SU-DHL-6 (cell line): ENCODE measurements around the gene DPP6.

ENCODE experiments used
- H2AFZ ChIP-seq: fragments of 200-600 bp; sonication (generic); 2 replicates; pipeline ENCODE4 v1.6.1; 2014; ENCODE audit warnings: low read depth, mild to moderate bottlenecking, moderate library complexity, mixed read lengths, antibody characterized with exemption, low read length; ENCODE audit not compliant: severe bottlenecking
- H3F3A ChIP-seq: fragments of 200-600 bp; shearing (Covaris generic); 2 replicates; pipeline ENCODE4 v1.6.0; 2016; ENCODE audit warnings: antibody characterized with exemption, mild to moderate bottlenecking; ENCODE audit not compliant: insufficient read depth
- H3K27ac ChIP-seq: fragments of 200-600 bp; sonication (generic); 2 replicates; pipeline ENCODE4 v1.5.1; 2016; ENCODE audit warnings: low read depth, mild to moderate bottlenecking, low read length, moderate library complexity, mixed read lengths
- H3K27me3 ChIP-seq: fragments of 200-600 bp; sonication (generic), shearing (Covaris generic); 2 replicates; pipeline ENCODE4 v1.6.0; 2014; ENCODE audit warnings: mild to moderate bottlenecking, low read length
- H3K36me3 ChIP-seq: fragments of 200-600 bp; sonication (generic); 2 replicates; pipeline ENCODE4 v1.6.1; 2014; ENCODE audit warnings: mild to moderate bottlenecking, low read length, mixed read lengths
- H3K4me2 ChIP-seq: fragments of 300-600, 200-600 bp; shearing (Covaris generic), sonication (generic); 2 replicates; pipeline ENCODE4 v1.6.0; 2014; ENCODE audit warnings: low read length, low read depth, mild to moderate bottlenecking; ENCODE audit not compliant: poor library complexity, severe bottlenecking
- H3K4me3 ChIP-seq: fragments of 200-600 bp; sonication (generic); 2 replicates; pipeline ENCODE4 v1.5.1; 2014; ENCODE audit warnings: antibody characterized with exemption, low read length, mild to moderate bottlenecking, mixed read lengths; ENCODE audit not compliant: insufficient read depth, poor library complexity, severe bottlenecking
- H3K79me2 ChIP-seq: fragments of 200-600 bp; sonication (generic); 2 replicates; pipeline ENCODE4 v1.6.1; 2014; ENCODE audit warnings: mild to moderate bottlenecking, low read length, moderate library complexity; ENCODE audit not compliant: insufficient read depth
- H3K9ac ChIP-seq: fragments of 200-600 bp; sonication (generic); 2 replicates; pipeline ENCODE4 v1.7.0; 2014; ENCODE audit warnings: mild to moderate bottlenecking, low read length
- H3K9me2 ChIP-seq: fragments of 200-600 bp; sonication (generic); replicated peaks from 2 replicates; pipeline ENCODE4 v1.6.1; 2014; ENCODE audit warnings: low read length; ENCODE audit not compliant: insufficient read depth
- H3K9me3 ChIP-seq: fragments of 200-600 bp; sonication (generic); 2 replicates; pipeline ENCODE4 v1.6.1; 2014; ENCODE audit warnings: low read length, mixed read lengths; ENCODE audit not compliant: insufficient read depth
- H4K20me1 ChIP-seq: fragments of 200-600 bp; sonication (generic); 2 replicates; pipeline ENCODE4 v1.6.1; 2014; ENCODE audit warnings: low read depth, mild to moderate bottlenecking, antibody characterized with exemption, low read length, moderate library complexity, mixed read lengths
- EZH2phosphoT487 ChIP-seq: fragments of 200-600 bp; sonication (generic), shearing (Covaris generic); conservative IDR thresholded peaks from 2 replicates; pipeline ENCODE4 v1.6.1; 2018; ENCODE audit warnings: mild to moderate bottlenecking, antibody characterized with exemption, low read length, moderate library complexity, mixed read lengths
- TF ChIP-seq, protein P1 (sequence below): fragments of 200-600 bp; sonication (generic); IDR thresholded peaks from one replicate; pipeline ENCODE4 v1.5.1; 2017; ENCODE audit warnings: antibody characterized with exemption, mild to moderate bottlenecking, low read length, moderate library complexity; ENCODE audit not compliant: insufficient read depth, poor library complexity, severe bottlenecking

Gene DPP6

GRCh38 chr7:154744861-154745258, 692.7 kb downstream of the DPP6 start:
- Histone ChIP-seq H2AFZ (no peak overlapping the region), H4K20me1 (no peaks in the 10 kb centered on the region), H3F3A (no peaks in the 10 kb centered on the region), H3K4me3 (no peak overlapping the region), H3K9me3 (no peaks in the 10 kb centered on the region), H3K27me3 (no peaks in the 10 kb centered on the region), H3K9me2 (no peaks in the 10 kb centered on the region), H3K9ac (no peak overlapping the region), H3K27ac (no peak overlapping the region), H3K79me2 (no peaks in the 10 kb centered on the region), H3K36me3 (no peaks in the 10 kb centered on the region), H3K4me2 (no peak overlapping the region)
- TF ChIP-seq EZH2phosphoT487, result no peak
- TF ChIP-seq, protein P1, sequence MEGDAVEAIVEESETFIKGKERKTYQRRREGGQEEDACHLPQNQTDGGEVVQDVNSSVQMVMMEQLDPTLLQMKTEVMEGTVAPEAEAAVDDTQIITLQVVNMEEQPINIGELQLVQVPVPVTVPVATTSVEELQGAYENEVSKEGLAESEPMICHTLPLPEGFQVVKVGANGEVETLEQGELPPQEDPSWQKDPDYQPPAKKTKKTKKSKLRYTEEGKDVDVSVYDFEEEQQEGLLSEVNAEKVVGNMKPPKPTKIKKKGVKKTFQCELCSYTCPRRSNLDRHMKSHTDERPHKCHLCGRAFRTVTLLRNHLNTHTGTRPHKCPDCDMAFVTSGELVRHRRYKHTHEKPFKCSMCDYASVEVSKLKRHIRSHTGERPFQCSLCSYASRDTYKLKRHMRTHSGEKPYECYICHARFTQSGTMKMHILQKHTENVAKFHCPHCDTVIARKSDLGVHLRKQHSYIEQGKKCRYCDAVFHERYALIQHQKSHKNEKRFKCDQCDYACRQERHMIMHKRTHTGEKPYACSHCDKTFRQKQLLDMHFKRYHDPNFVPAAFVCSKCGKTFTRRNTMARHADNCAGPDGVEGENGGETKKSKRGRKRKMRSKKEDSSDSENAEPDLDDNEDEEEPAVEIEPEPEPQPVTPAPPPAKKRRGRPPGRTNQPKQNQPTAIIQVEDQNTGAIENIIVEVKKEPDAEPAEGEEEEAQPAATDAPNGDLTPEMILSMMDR, result no peak

GRCh38 chr7:154746571-154747360, 694.6 kb downstream of the DPP6 start:
- no peak for TF ChIP-seq EZH2phosphoT487
- H3K27ac ChIP-seq, result no peak overlapping the region
- no peak overlapping the region for H3K9ac ChIP-seq
- H3K36me3 ChIP-seq, result no peaks in the 10 kb centered on the region
- H3F3A ChIP-seq, result no peaks in the 10 kb centered on the region
- H3K4me2 ChIP-seq, result no peak overlapping the region
- H3K27me3 ChIP-seq, result no peaks in the 10 kb centered on the region
- no peaks in the 10 kb centered on the region for H3K9me2 ChIP-seq
- no peaks in the 10 kb centered on the region for H3K79me2 ChIP-seq
- H2AFZ ChIP-seq, result no peak overlapping the region
- H4K20me1 ChIP-seq, result no peaks in the 10 kb centered on the region
- no peak overlapping the region for H3K4me3 ChIP-seq
- no peaks in the 10 kb centered on the region for H3K9me3 ChIP-seq

DNA sequence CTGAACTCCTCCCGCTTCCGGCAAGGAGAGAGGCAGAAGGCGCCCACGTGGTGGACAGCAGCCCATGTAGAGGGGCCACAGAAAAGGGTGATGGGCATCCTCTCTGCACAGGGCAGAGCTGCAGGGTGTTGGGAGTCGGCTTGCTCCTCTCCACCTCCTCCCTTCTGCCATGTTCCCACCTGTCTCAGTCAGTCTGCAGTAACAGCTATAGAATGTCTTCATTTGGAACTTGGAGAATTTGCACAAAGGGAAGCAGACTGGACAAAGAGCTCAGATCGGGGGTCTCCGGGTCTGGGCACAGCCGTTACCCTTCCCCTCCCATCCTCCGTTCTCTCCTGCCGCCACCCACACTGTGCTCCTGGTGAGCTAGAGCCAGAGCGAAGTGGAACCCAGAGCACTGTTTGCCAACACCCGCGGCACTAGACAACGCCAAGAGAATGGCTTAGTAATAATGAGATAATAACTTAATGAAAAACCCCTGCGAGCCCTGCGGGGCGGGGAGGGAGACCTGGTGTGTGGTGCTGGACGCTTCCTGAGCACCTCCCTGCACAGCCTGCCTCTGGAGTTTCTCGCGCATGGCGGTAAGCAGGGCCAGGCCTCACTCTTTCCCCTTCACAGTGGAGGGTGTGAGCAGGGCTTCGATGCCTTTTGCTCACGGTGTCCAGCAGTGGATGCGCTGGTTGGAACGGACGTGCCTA, 696.0 kb downstream of the DPP6 start:
- no peaks in the 10 kb centered on the region for H3K79me2 ChIP-seq
- no peaks in the 10 kb centered on the region for H3K27me3 ChIP-seq
- no peaks in the 10 kb centered on the region for H3K9me3 ChIP-seq
- no peak for TF ChIP-seq EZH2phosphoT487
- TF ChIP-seq, protein P1, result no peak
- H4K20me1 ChIP-seq, result no peaks in the 10 kb centered on the region
- no peak overlapping the region for H3K27ac ChIP-seq
- H2AFZ ChIP-seq, result no peak overlapping the region
- no peak overlapping the region for H3K9ac ChIP-seq
- no peak overlapping the region for H3K4me2 ChIP-seq
- no peaks in the 10 kb centered on the region for H3K36me3 ChIP-seq
- no peaks in the 10 kb centered on the region for H3K9me2 ChIP-seq
- no peak overlapping the region for H3K4me3 ChIP-seq
- no peaks in the 10 kb centered on the region for H3F3A ChIP-seq

- Histone ChIP-seq H3K4me3 (no peak overlapping the region), H4K20me1 (no peaks in the 10 kb centered on the region), H2AFZ (no peak overlapping the region), H3F3A (no peaks in the 10 kb centered on the region), H3K27me3 (no peaks in the 10 kb centered on the region), H3K27ac (no peak overlapping the region), H3K4me2 (no peak overlapping the region), H3K9me2 (no peaks in the 10 kb centered on the region), H3K9me3 (no peaks in the 10 kb centered on the region), H3K9ac (no peak overlapping the region), H3K79me2 (no peaks in the 10 kb centered on the region), H3K36me3 (no peaks in the 10 kb centered on the region)
- TF ChIP-seq, protein P1, result no peak
- no peak for TF ChIP-seq EZH2phosphoT487
Observed at GRCh38 chr7:154750353-154750801, 698.2 kb downstream of the DPP6 start.
